Measurements from ENCODE around the gene SORT1.
"Not testable (repeated sequence)": the region's sequence is repeated elsewhere in the genome, so short reads cannot be mapped to it uniquely, and the experiment has no call there.

SORT1 gene

GRCh38 chr1:109341944-109342930 lies 55.5 kb downstream of the SORT1 start:
- no peak for DNase-seq (ENCODE audit: low read depth in 2 of 2)

DNA sequence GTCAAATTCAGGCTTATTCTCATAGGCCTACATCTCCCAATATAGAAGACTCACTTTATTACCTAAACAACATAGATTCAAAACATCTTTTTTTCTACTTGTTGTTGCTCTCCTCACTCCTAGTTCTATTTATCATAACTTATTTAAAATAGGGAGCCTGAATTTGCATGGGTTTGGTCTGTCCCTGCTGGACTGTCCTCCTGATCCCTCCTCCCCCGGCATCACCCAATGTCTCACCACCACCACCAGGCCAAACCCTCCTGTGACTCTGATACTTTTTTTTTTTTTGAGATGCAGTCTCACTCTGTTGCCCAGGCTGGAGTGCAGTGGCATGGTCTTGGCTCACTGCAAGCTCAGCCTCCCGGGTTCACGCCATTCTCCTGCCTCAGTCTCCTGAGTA lies 59.1 kb downstream of the SORT1 start:
- DNase-seq (ENCODE audit: low read depth in 2 of 2): no peak

GRCh38 chr1:109338091-109338490 lies 59.6 kb downstream of the SORT1 start:
- no peak for DNase-seq (ENCODE audit: low read depth in 2 of 2)

DNA sequence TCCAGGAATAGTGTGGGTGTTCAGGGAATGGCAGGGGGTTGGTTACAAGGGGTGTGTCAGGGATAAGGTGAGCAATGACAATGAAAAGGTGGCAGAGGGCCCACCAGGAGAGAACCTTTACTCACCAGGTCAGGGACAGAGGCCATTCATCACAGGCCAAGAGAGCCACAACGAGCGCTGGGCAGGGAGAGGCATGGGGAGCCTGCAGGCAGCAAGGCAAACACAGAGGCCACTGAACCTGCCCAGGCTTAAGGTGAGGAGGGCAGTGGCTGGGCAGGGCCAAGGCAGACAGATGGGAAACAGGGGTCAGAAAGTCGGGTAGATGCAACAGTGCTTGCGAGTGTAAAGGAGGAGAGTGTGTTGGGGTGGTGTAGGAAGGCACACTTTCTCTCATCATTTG lies 62.6 kb downstream of the SORT1 start:
- DNase-seq (ENCODE audit: low read depth in 2 of 2): no peak

GRCh38 chr1:109331113-109331512 lies 66.6 kb downstream of the SORT1 start:
- no peak for DNase-seq (ENCODE audit: low read depth in 2 of 2)

GRCh38 chr1:109327285-109327684 lies 70.4 kb downstream of the SORT1 start:
- DNase-seq (ENCODE audit: low read depth in 2 of 2): no peak

GRCh38 chr1:109322974-109323373 lies 74.7 kb downstream of the SORT1 start:
- no peak for DNase-seq (ENCODE audit: low read depth in 2 of 2)

- no peak for DNase-seq (ENCODE audit: low read depth in 2 of 2)
Observed at GRCh38 chr1:109319114-109319513, 78.6 kb downstream of the SORT1 start.

DNA sequence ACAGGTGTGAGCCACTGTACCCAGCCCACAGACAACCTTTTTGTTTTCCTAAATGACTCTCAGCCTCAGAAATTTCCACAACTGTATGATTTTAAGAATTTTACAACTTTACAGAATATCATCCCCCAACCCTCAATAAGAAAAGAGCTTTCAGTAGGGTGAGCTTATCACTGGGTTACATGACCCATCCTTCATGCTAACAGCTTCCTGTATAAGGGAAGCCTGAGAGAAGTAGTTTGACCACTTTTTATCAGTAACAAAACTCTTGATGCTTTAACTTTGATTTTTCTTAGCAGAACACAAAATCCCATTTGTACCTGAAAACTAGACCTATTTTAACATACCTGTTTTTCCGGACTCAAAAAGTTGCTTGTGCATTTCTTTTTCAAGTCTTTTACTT lies 81.2 kb downstream of the SORT1 start:
- DNase-seq (ENCODE audit: low read depth in 2 of 2): no peak

GRCh38 chr1:109315288-109315687 lies 82.4 kb downstream of the SORT1 start:
- no peak for DNase-seq (ENCODE audit: low read depth in 2 of 2)

- no peak for DNase-seq (ENCODE audit: low read depth in 2 of 2)
Observed at GRCh38 chr1:109314795-109315194, 82.9 kb downstream of the SORT1 start.

- no peak for DNase-seq (ENCODE audit: low read depth in 2 of 2)
Observed at GRCh38 chr1:109312978-109313775, 84.5 kb downstream of the SORT1 start.

DNA sequence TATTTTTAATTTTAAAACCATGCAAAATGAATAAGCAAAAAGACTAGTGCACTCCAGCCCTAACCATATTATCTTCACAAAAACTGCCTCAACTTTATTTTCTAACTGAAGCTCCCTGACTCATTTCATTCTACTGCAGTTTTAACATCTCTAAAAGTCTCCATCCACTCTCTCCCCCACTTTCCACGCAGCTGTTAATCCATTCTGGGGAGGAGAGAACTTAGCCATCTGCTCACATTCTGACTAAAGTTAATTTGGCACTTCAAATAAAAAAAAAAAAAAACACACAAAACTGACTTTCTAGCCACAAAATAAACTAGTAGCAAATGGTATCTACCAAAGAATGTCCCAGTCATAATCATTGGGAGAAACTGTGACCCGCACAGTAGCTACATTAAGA lies 85.5 kb downstream of the SORT1 start:
- DNase-seq (ENCODE audit: low read depth in 2 of 2): no peak

GRCh38 chr1:109309347-109309746 lies 88.4 kb downstream of the SORT1 start:
- no peak for DNase-seq (ENCODE audit: low read depth in 2 of 2)

DNA sequence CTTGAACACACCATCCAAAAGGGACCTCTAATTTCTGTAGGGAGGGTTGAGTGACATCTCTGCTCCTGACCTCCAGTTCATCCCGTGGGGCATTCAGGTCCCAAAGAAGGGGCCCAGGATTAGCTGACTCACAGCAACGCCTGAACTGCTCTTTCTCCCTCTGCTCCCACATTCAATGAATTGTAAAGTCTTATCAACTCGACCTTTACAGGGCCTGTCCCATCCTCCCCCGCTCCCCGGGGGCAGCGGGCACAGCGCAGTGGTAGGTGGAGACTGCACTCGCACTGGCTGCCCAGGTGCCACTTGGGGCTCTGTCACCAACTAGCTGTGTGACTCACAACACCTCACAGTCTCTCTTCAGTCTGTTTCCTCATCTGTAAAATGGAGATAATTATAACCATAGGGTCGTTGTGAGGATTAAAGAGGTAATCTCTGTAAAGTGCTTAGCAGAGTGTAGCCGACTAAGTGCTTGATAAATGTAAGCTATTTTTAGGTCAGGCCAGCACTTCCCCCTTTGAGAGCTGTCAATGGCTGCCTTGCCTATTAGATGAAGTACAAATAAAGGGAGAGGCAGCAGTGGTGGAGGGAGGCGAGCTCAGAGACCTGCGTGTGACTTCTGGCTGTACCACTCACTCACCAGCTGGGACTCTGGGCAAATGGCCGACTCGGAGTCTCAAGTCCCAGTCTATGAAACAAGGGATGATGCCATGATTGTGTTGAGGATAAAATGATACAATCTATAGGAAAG lies 90.3 kb downstream of the SORT1 start:
- DNase-seq (ENCODE audit: low read depth in 2 of 2): no peak

DNA sequence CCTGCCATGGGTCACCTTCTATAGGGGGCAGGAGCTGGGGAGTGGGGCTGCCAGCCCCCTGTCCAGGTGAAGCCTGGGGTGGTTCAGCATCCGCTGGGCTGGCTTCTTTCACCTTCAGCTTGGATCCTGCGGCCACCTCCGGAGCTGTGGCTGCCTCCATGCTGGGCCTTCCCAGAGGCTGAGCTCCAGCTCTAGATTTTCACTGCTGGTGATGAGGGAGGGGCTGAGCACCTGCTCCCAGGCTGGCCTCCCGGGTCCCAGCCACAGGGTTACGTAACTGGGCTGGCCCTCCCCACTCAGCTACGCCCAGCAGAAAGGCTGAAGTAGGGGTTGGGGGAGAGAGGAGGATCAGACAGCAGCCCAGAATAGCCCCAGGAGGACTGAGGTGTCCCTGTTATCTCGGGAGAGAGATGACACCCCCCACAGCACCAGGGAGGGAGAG lies 90.9 kb downstream of the SORT1 start, which contains the start of gene MYBPHL:
TSS of gene MYBPHL (minus strand) at position 180 of the 442 bp plus-strand sequence. CDS start at position 160, 20 bp downstream.
- DNase-seq (ENCODE audit: low read depth in 2 of 2): no peak

DNA sequence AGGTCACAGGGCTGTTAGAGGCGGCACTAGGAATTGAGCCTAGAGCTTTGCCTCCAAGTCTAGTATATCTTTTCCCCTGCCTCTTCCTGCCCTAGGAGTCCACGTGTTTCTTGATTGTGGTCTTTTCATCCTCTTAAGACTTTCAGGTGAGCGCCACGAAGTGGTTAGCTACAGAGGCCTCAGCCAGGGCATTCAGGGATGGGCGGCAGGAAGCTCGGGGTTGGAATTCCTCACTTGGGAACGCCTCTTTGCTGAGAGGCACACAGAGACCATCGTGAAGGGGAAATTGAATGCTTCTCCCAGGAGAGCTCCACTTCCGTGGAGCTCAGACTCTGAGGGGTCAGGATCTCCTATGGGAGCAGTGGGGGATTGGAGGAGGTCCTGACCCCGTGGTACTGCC lies 91.7 kb downstream of the SORT1 start:
- DNase-seq (ENCODE audit: low read depth in 2 of 2): not testable (repeated sequence)

- no peak for DNase-seq (ENCODE audit: low read depth in 2 of 2)
Observed at GRCh38 chr1:109304226-109304920, 93.3 kb downstream of the SORT1 start.

DNA sequence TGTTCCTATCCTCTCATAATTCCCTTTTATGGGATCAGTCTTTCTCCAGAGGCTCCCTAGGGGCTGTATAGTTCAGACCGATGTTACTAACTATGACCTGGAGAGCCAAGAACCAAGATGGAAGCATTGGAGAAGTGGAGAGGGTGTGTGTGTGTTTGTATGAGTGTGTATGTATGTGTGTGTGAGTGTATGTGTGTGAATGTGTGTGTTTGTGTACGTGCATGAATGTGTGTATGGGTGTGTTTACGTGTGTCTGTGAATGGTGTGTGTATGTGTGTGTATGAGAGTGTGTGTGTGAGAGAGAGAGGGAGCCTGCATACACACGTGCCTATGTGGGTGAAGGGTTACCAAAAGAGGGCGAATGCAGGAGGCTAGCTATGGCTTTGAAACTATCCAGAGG lies 95.8 kb downstream of the SORT1 start:
- DNase-seq (ENCODE audit: low read depth in 2 of 2): no peak

DNA sequence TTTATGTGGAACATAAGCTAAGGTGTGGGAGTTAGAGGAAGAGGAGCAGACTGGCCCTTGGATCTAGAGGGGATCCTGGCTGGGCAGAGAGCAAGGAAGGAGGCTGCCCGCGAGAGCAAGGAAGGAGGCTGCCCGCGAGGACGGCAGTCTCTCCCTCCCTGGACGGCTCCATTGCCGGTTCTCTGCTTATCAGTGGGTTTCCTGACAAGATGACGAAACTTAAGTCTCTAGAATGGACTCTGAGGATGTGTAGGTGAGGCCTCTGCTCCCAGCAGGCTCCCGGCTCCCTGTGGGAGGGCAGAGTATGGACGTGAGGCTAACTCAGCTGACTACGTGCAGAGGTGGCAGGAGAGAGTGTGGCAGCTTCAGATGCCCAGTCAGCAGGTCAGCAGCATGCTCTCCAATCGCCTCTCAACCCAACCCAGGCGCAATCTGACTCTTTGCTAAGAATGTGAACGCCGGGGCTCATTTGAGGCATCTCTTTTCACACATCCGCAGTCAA lies 97.0 kb downstream of the SORT1 start:
- DNase-seq (ENCODE audit: low read depth in 2 of 2): no peak

All from stimulated activated CD8-positive, alpha-beta memory T cell treated with anti-CD3 and anti-CD28 coated beads, Interleukin-7, amount 100 ng/mL, for 1 hour (primary cell).